GM23248 (cell line): Measurements from ENCODE around the gene IGF2.

ENCODE experiments used
- EZH2 ChIP-seq: fragments of 200-600 bp; sonication (generic); IDR thresholded peaks from 2 replicates; pipeline ENCODE4 v1.6.1; 2018; ENCODE audit warnings: antibody characterized with exemption, mild to moderate bottlenecking; ENCODE audit not compliant: insufficient read depth, poor library complexity, severe bottlenecking
- EZH2phosphoT487 ChIP-seq: fragments of 200-600 bp; sonication (generic); IDR thresholded peaks from 2 replicates; pipeline ENCODE4 v1.6.1; 2018; ENCODE audit warnings: antibody characterized with exemption, moderate library complexity, mild to moderate bottlenecking, low read depth; ENCODE audit not compliant: insufficient read depth

DNA sequence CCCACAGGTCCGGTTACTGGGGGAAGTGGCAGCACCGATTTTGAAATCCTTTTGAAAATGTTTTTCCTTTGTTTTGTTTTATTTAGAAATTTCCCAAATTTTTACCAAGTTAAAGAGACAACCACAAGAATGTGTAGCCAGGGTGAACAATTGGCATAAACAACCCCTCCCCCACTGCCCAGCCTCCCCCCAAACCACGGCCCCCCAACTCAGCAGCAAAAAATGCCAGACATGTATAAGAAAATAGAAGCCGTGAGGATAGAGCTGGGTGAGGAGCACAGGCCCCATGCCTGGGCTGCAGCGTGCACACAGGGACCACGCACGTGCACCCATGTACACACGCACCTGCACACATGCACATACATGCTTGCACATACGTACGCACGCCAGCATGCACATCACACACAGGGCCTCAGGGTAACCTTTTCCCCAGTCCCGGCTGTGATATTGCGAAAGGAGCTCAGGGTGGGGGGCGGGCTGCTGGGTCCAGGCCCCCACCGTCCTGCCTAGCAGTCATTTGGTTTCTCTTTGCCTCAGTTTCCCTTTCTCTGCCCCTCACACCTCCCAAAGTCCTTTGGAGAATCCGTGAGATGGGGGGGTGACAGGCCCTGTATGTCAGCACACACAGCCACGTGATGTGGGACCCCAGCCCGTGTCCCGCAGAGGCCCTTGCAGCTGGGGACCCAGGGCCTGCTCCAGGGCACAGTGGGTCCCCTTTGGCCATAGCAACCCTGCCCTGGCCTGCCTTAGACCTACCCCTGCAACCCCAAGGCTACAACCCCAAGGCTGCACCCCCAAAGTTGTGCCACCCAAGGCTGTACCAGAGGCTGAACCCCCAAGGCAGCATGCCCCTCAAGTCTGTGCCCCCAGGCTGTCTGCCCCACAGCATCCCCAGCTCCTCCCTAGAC lies 42.9 kb downstream of the IGF2 start:
- TF ChIP-seq EZH2 (no peak), EZH2phosphoT487 (no peak)
